Measurements from ENCODE around the gene PHF21B.

DNA sequence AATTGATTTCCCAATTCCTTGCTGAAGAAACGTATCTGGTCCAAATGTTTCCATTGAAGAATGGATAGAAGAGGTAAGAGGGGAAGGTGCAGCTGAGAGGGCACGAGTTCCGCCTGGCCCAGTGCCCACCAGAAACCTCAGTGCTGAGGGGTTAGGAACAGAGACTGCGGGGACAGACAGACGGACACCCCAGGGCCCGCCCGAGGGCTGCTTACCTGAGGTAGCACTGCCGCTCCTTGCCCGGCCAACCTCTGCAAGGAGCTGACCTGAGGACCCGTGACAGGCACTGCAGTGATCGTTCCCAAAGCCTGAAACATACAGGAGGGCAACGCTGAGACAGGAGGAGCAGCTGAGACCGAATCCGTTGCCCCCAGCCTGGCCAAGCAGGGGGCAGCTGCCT, 89.6 kb downstream of the PHF21B start:
- TF ChIP-seq, protein P1, sequence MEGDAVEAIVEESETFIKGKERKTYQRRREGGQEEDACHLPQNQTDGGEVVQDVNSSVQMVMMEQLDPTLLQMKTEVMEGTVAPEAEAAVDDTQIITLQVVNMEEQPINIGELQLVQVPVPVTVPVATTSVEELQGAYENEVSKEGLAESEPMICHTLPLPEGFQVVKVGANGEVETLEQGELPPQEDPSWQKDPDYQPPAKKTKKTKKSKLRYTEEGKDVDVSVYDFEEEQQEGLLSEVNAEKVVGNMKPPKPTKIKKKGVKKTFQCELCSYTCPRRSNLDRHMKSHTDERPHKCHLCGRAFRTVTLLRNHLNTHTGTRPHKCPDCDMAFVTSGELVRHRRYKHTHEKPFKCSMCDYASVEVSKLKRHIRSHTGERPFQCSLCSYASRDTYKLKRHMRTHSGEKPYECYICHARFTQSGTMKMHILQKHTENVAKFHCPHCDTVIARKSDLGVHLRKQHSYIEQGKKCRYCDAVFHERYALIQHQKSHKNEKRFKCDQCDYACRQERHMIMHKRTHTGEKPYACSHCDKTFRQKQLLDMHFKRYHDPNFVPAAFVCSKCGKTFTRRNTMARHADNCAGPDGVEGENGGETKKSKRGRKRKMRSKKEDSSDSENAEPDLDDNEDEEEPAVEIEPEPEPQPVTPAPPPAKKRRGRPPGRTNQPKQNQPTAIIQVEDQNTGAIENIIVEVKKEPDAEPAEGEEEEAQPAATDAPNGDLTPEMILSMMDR (IDR thresholded peaks at IDR 0.05) = no peak
- TF ChIP-seq POLR2A (IDR thresholded peaks at IDR 0.05) = no peak
